Cerebellar cortex (tissue), 1 donor: ENCODE data around the gene LRRTM4.
A peak's percentile ranks its signal among the peaks of the same experiment; 100 is the strongest.

Experiments
- DNase-seq: peaks from one replicate; pipeline ENCODE4 v3.0.0-alpha.2; 2015; ENCODE audit warnings: low spot score

Gene LRRTM4

GRCh38 chr2:77470096-77470495 lies 52.1 kb downstream of the LRRTM4 start:
- DNase-seq: no peak

GRCh38 chr2:77469106-77469505 lies 53.1 kb downstream of the LRRTM4 start:
- no peak for DNase-seq

GRCh38 chr2:77459840-77460239 lies 62.3 kb downstream of the LRRTM4 start:
- DNase-seq: no peak

GRCh38 chr2:77458216-77458615 lies 64.0 kb downstream of the LRRTM4 start:
- DNase-seq: peak; percentile 19

- DNase-seq: no peak
Measured at GRCh38 chr2:77457665-77458064, 64.5 kb downstream of the LRRTM4 start.

- no peak for DNase-seq
Measured at GRCh38 chr2:77443076-77443475, 79.1 kb downstream of the LRRTM4 start.

- DNase-seq: no peak
Measured at GRCh38 chr2:77434880-77435279, 87.3 kb downstream of the LRRTM4 start.

GRCh38 chr2:77428946-77429345 lies 93.2 kb downstream of the LRRTM4 start:
- DNase-seq: no peak

- no peak for DNase-seq
Measured at GRCh38 chr2:77421971-77422370, 100.2 kb downstream of the LRRTM4 start.

GRCh38 chr2:77418537-77418936 lies 103.6 kb downstream of the LRRTM4 start:
- no peak for DNase-seq

GRCh38 chr2:77404189-77404588 lies 118.0 kb downstream of the LRRTM4 start:
- no peak for DNase-seq

- DNase-seq: no peak
Measured at GRCh38 chr2:77398970-77399600, 123.1 kb downstream of the LRRTM4 start.

GRCh38 chr2:77397763-77398162 lies 124.4 kb downstream of the LRRTM4 start:
- no peak for DNase-seq

- no peak for DNase-seq
Measured at GRCh38 chr2:77395011-77395410, 127.2 kb downstream of the LRRTM4 start.

- no peak for DNase-seq
Measured at GRCh38 chr2:77391119-77391518, 131.1 kb downstream of the LRRTM4 start.

GRCh38 chr2:77387324-77387723 lies 134.9 kb downstream of the LRRTM4 start:
- no peak for DNase-seq

- no peak for DNase-seq
Measured at GRCh38 chr2:77372636-77373035, 149.5 kb downstream of the LRRTM4 start.

- DNase-seq: no peak
Measured at GRCh38 chr2:77370511-77370910, 151.7 kb downstream of the LRRTM4 start.

GRCh38 chr2:77363277-77363676 lies 158.9 kb downstream of the LRRTM4 start:
- no peak for DNase-seq

GRCh38 chr2:77348821-77349220 lies 173.4 kb downstream of the LRRTM4 start:
- DNase-seq: no peak

GRCh38 chr2:77336013-77336412 lies 186.2 kb downstream of the LRRTM4 start:
- no peak for DNase-seq

- DNase-seq: no peak
Measured at GRCh38 chr2:77328134-77328931, 193.8 kb downstream of the LRRTM4 start.

- DNase-seq: no peak
Measured at GRCh38 chr2:77325395-77325794, 196.8 kb downstream of the LRRTM4 start.

- DNase-seq: no peak
Measured at GRCh38 chr2:77322431-77322830, 199.7 kb downstream of the LRRTM4 start.
